CD4-positive, alpha-beta memory T cell (primary cell): ENCODE data around the gene RAB27A. TPM values are rescaled to one million over a fixed set of nuclear protein-coding genes. Genes with fewer than 3 reads are reported as not detected.
A peak's percentile ranks its signal among the peaks of the same experiment; 100 is the strongest.

ENCODE experiments used
- CTCF ChIA-PET: fragments of 350-600 bp; sonication (Branson Sonifier 250); formaldehyde crosslinking; loops from one replicate; lab custom pipeline; 2021; ENCODE audit warnings: inconsistent platforms; ENCODE audit not compliant: partially characterized antibody; lab: Charles Lee
- POLR2A ChIA-PET: fragments of 350-600 bp; sonication (Branson Sonifier 250); formaldehyde crosslinking; loops from one replicate; lab custom pipeline; 2021; ENCODE audit not compliant: partially characterized antibody; lab: Charles Lee
- DNase-seq, 5 donors: peaks; one replicate each; pipeline versions ENCODE4 v3.0.0 to v3.0.0-alpha.2; 2020 to 2022; ENCODE audit warnings: mixed read lengths in 1 of 5
- H3K27ac ChIP-seq: one replicate; pipeline ENCODE4 v1.7.0; 2013; ENCODE audit warnings: low read depth, low read length
- H3K27me3 ChIP-seq: 2 replicates; pipeline ENCODE4 v1.7.0; 2013; ENCODE audit warnings: mild to moderate bottlenecking, low read length, moderate library complexity; ENCODE audit not compliant: insufficient read depth
- H3K36me3 ChIP-seq: 2 replicates; pipeline ENCODE4 v1.7.0; 2013; ENCODE audit warnings: mild to moderate bottlenecking, low read length, moderate library complexity; ENCODE audit not compliant: insufficient read depth
- H3K4me1 ChIP-seq: 2 replicates; pipeline ENCODE4 v1.7.0; 2013; ENCODE audit warnings: mild to moderate bottlenecking, low read length, moderate library complexity; ENCODE audit not compliant: insufficient read depth
- H3K4me3 ChIP-seq, 2 donors: one replicate each; pipeline ENCODE4 v1.7.0; 2013; ENCODE audit warnings: low read length in 2 of 2, mild to moderate bottlenecking in 1 of 2
- H3K9me3 ChIP-seq, 2 donors: one replicate each; pipeline ENCODE4 v1.7.0; 2013; ENCODE audit warnings: low read length in 2 of 2, control low read depth in 1 of 2; ENCODE audit not compliant: control insufficient read depth in 1 of 2
- H3K27ac Mint-ChIP-seq, 7 donors: one replicate each; pipeline ENCODE4 v1.8.0; 2020 to 2021; ENCODE audit warnings: mixed read lengths in 7 of 7, mild to moderate bottlenecking in 6 of 7, inconsistent platforms in 3 of 7, moderate library complexity in 3 of 7
- H3K27me3 Mint-ChIP-seq, 2 donors: one replicate each; pipeline ENCODE4 v1.8.0; 2020 to 2021; ENCODE audit warnings: mixed read lengths in 2 of 2
- H3K36me3 Mint-ChIP-seq, 2 donors: one replicate each; pipeline ENCODE4 v1.8.0; 2020 to 2021; ENCODE audit warnings: mixed read lengths in 2 of 2, inconsistent platforms in 1 of 2, mild to moderate bottlenecking in 1 of 2
- H3K4me1 Mint-ChIP-seq, 4 donors: one replicate each; pipeline ENCODE4 v1.8.0; 2020 to 2021; ENCODE audit warnings: mixed read lengths in 4 of 4, mild to moderate bottlenecking in 1 of 4
- H3K4me3 Mint-ChIP-seq, 8 donors: one replicate each; pipeline ENCODE4 v1.8.0; 2020 to 2021; ENCODE audit warnings: mixed read lengths in 8 of 8, mild to moderate bottlenecking in 7 of 8, moderate library complexity in 6 of 8, inconsistent platforms in 3 of 8
- H3K9me3 Mint-ChIP-seq, 8 donors: one replicate each; pipeline ENCODE4 v1.8.0; 2020 to 2021; ENCODE audit warnings: mixed read lengths in 8 of 8, mild to moderate bottlenecking in 5 of 8, inconsistent platforms in 3 of 8, moderate library complexity in 1 of 8
- intact Hi-C: fragments of 100-400 bp; cut with micrococcal nuclease; formaldehyde crosslinking; loops from one replicate; pipeline ENCODE4 v1.15.1; 2023
- polyA plus RNA-seq, 2 donors: library from polyadenylated mRNA; unstranded; fragments of 300-500 nt; fragmentation: Illumina TruSeq; gene quantifications; one replicate each; pipeline ENCODE4 v1.2.3, GENCODE V29; 2021
- total RNA-seq, 2 experiments: library from RNA; stranded (reverse); gene quantifications; one replicate each; pipeline ENCODE4 v1.2.3, GENCODE V29; 2021

Gene RAB27A
- total and polyA plus RNA-seq, 4 experiments from 2014 or later: 44.6 to 55.7 (median 52.3) TPM

DNA sequence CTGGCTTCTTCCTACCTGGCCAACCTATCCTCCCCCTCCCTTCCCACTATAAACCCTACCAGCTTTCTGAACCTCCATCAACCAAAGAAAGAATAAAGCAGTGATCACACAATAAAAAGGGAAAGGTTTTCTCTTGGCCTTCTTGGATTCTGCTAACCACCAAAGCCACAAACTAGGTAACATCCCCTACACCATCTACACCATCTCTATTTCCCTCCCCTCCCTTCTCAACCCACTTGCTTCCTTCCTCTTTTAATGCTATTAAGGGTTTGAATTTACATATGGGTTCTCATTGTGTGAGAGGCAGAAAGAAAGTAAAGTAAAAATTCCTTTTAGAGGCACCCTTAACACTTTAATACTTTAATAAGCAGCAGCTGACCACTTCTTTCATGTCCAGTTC is 67.0 kb downstream of the RAB27A start:
- Mint-ChIP-seq H3K36me3 (peaks cover 17% of the 10 kb centered on the region in 2 donors), H3K4me3 (peak overlapping the region; percentile 45 to 75 (median 70)), H3K4me1 (peaks cover 42 to 74% (median 58%) of the 10 kb centered on the region in 4 donors), H3K27me3 (no peaks in the 10 kb centered on the region), H3K9me3 (no peaks in the 10 kb centered on the region), H3K27ac (peak overlapping the region; percentile 12 to 77 (median 69))
- intact Hi-C loops: no loop called here
- DNase-seq: peak in 3 of 5 donors; percentile 19 to 37 (median 33)
- no peaks in the 10 kb centered on the region for H3K27me3 ChIP-seq
- H3K36me3 ChIP-seq: peaks cover 3% of the 10 kb centered on the region
- peak overlapping the region; percentile 15 for H3K27ac ChIP-seq
- CTCF ChIA-PET: interaction anchor here (1.1 kb wide), 2 partner anchors 19 to 45 kb away, joined by 4 to 5 read pairs; no protein-coding TSS in a partner anchor
- H3K9me3 ChIP-seq: no peaks in the 10 kb centered on the region
- H3K4me3 ChIP-seq: no peak overlapping the region
- H3K4me1 ChIP-seq: peaks cover 57% of the 10 kb centered on the region
- POLR2A ChIA-PET: interaction anchor here (1.0 to 1.6 kb wide), 3 partner anchors 26 to 46 kb away, joined by 4 to 5 read pairs (median 4); partner anchors contain the start of gene RSL24D1

DNA sequence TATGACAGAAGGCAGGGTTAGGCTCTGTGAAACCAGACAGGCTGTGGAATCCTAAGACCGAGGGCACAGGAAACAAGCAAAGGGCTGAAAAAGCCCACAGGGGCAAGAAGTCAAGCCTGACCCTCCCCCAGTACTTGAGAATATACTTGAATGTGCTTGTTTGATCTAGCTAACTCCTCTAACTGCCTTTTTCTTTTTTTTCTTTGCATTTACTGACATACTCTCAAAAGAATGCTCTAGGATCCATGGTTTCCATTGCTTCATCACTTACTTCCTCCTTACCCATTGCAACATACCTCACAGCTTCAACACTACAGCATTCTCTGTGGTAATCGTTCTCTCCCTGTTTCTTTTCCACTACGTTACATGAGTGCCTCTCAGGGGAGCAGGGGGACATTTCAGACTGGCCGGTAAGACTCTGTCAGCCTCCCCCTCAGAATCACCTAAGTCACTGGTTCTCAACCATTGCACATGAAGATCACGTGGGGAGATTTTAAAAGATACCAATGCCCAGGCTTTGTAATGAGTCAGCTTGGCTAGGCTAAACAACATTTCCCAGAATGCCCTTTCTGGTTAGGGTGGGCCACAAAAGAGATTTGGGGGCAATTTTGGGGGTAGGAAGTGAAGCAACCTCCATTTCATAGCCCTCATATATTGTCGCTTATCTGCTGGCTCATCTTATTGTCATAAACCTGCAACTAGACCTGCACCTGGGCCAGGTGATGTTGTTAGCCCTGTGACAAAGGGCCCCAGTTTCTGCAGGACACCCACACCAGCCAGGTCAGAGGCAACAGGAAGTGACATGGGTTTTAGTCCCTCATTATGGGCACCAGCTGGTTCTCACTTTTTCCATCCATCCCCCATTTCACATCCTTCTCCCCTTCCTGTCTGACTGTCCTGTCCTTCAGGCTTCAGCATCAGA is 68.3 kb downstream of the RAB27A start:
- Mint-ChIP-seq H3K4me3 (peak overlapping the region in 6 of 8 donors; percentile 9 to 75 (median 56)), H3K27ac (peak overlapping the region in 6 of 7 donors; percentile 34 to 77 (median 62)), H3K4me1 (peaks cover 43 to 73% (median 57%) of the 10 kb centered on the region in 4 donors), H3K9me3 (no peaks in the 10 kb centered on the region), H3K36me3 (peaks cover 12% of the 10 kb centered on the region in 2 donors), H3K27me3 (no peaks in the 10 kb centered on the region)
- Histone ChIP-seq H3K9me3 (no peaks in the 10 kb centered on the region), H3K4me1 (peaks cover 57% of the 10 kb centered on the region), H3K4me3 (no peak overlapping the region), H3K36me3 (no peaks in the 10 kb centered on the region), H3K27me3 (no peaks in the 10 kb centered on the region), H3K27ac (no peak overlapping the region)
- intact Hi-C loops: no loop called here
- POLR2A ChIA-PET: interaction anchor here (0.8 to 1.7 kb wide), 9 partner anchors 25 to 98 kb away, joined by 4 to 7 read pairs (median 5); partner anchors contain the start of genes PIGB, PIGBOS1 and RSL24D1
- peak in 1 of 5 donors; percentile 42 for DNase-seq
- CTCF ChIA-PET: interaction anchor here (0.6 to 1.9 kb wide), 7 partner anchors 14 to 219 kb away, joined by 3 to 7 read pairs (median 4); no protein-coding TSS in a partner anchor

DNA sequence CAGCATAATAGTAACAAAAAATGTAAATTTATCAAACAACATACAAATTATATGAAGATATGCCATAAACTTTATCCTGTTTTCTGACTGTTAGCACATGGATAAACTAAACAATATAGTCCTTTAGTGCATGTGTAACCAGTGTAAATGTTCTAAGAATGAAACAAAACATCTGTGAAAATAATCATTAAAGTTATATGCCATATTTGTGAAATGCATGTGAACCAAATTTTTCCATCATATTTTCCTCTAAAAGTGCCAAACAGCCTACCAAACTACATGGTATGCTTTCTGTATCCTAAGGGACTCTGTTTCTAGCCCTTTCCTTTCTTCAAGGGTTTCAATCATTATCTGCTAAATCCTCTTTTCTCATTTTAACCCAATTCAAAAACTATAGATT is 69.0 kb downstream of the RAB27A start:
- no peak overlapping the region for H3K27ac ChIP-seq
- no peak overlapping the region for H3K4me3 ChIP-seq
- no peaks in the 10 kb centered on the region for H3K36me3 ChIP-seq
- peak overlapping the region in 5 of 7 donors; percentile 31 to 77 (median 68) for H3K27ac Mint-ChIP-seq
- peaks cover 12% of the 10 kb centered on the region in 2 donors for H3K36me3 Mint-ChIP-seq
- H3K27me3 ChIP-seq: no peaks in the 10 kb centered on the region
- H3K9me3 ChIP-seq: no peaks in the 10 kb centered on the region
- H3K4me1 Mint-ChIP-seq: peaks cover 41 to 65% (median 53%) of the 10 kb centered on the region in 4 donors
- POLR2A ChIA-PET: interaction anchor here (1.5 to 1.7 kb wide), 3 partner anchors 24 to 67 kb away, joined by 6 to 7 read pairs (median 7); partner anchors contain the start of gene RSL24D1
- no peak for DNase-seq
- no peaks in the 10 kb centered on the region for H3K9me3 Mint-ChIP-seq
- CTCF ChIA-PET: interaction anchor here (0.6 to 1.9 kb wide), 5 partner anchors 14 to 219 kb away, joined by 3 to 7 read pairs (median 4); no protein-coding TSS in a partner anchor
- no peaks in the 10 kb centered on the region for H3K27me3 Mint-ChIP-seq
- peaks cover 55% of the 10 kb centered on the region for H3K4me1 ChIP-seq
- intact Hi-C loops: no loop called here
- H3K4me3 Mint-ChIP-seq: no peak overlapping the region

DNA sequence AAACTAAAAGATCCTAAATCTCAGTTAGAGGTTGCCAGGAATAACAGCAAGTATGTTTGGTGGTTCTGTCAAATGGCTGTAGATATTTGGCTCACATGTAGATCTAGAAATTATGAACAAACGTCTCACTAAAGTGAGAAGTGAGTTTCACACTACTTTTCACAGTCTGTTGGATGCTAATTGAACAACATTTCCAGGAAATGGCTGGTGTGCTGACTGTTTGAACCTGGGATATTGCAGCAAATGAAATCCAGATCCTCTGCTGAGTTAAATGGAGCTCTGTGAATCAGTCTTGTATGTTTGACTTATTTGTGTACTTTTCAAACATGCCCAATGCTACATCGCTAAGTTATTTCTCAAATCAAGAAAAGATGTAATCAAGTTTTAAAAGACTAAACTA is 71.6 kb downstream of the RAB27A start:
- Mint-ChIP-seq H3K9me3 (no peaks in the 10 kb centered on the region), H3K27ac (peak overlapping the region in 3 of 7 donors; percentile 19 to 46 (median 28)), H3K4me1 (peaks cover 25 to 40% (median 34%) of the 10 kb centered on the region in 4 donors), H3K27me3 (no peaks in the 10 kb centered on the region), H3K36me3 (peaks cover 6 to 18% of the 10 kb centered on the region in 2 donors), H3K4me3 (no peak overlapping the region)
- Histone ChIP-seq H3K4me1 (peaks cover 30% of the 10 kb centered on the region), H3K27ac (no peak overlapping the region), H3K27me3 (no peaks in the 10 kb centered on the region), H3K9me3 (no peaks in the 10 kb centered on the region), H3K36me3 (no peaks in the 10 kb centered on the region), H3K4me3 (no peak overlapping the region)
- ChIA-PET POLR2A (interaction anchor here (0.8 to 1.4 kb wide), 5 partner anchors 22 to 73 kb away, joined by 3 to 5 read pairs (median 3); partner anchors contain the start of gene RSL24D1), CTCF (interaction anchor here (0.8 to 6.1 kb wide), 23 partner anchors 10 to 222 kb away, joined by 3 to 159 read pairs (median 6); partner anchors contain the start of genes CCPG1, PIERCE2, PIGB and PIGBOS1)
- no peak for DNase-seq
- intact Hi-C loops: loop anchor here (5.0 kb wide), 1 partner anchor 39 kb away; no protein-coding TSS in a partner anchor

DNA sequence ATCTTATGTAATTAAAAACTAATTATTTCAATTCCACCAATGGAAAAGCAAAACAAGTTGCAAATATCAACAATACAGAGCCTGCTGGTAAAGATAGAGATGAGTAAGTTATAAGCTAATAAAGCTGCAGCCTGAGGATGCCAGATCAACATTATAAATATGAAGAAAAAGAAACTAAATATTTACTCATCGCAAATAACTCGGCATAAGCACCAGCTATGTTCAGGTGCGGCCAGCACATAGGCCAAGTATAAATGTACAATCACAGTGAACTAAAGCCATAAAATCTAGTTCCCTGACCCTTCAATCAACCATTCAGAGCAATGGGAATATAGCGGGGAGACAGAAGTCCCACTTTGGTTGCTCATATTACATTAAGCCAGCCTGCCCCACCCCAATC is 85.1 kb downstream of the RAB27A start:
- Histone ChIP-seq H3K4me1 (no peaks in the 10 kb centered on the region), H3K27ac (no peak overlapping the region), H3K4me3 (no peak overlapping the region), H3K36me3 (peaks cover 13% of the 10 kb centered on the region), H3K27me3 (no peaks in the 10 kb centered on the region), H3K9me3 (no peaks in the 10 kb centered on the region)
- DNase-seq: no peak
- Mint-ChIP-seq H3K9me3 (no peaks in the 10 kb centered on the region), H3K27me3 (no peaks in the 10 kb centered on the region), H3K27ac (no peak overlapping the region), H3K36me3 (peaks cover 14 to 23% of the 10 kb centered on the region in 2 donors), H3K4me1 (peaks cover 0 to 2% (median 0%) of the 10 kb centered on the region in 4 donors), H3K4me3 (no peak overlapping the region)
- ChIA-PET CTCF (interaction anchor here (1.4 kb wide), 1 partner anchor 11 kb away, joined by 4 read pairs; no protein-coding TSS in a partner anchor), POLR2A (interaction anchor here (0.7 kb wide), 1 partner anchor 8 kb away, joined by 3 read pairs; the partner anchor contains the start of gene RSL24D1)
- intact Hi-C loops: no loop called here

DNA sequence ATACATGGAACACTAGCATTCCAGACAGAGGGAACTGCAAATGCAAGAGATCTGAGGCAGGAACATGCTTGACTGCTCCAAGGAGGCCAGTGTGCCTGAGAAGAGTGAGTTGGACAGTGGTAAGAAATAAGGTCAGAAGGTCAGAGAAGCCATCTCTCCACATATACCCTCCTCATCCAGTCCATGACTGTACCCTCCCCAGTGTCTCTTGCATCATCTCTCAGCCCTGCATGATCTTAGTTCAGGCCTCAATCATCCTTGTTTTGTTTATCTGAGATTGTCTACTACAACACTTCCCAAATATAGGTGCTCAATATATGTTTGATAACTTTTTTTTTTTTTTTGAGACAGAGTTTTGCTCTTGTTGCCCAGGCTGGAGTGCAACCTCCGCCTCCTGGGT is 87.4 kb downstream of the RAB27A start:
- peaks cover 14 to 18% of the 10 kb centered on the region in 2 donors for H3K36me3 Mint-ChIP-seq
- Histone ChIP-seq H3K4me3 (no peak overlapping the region), H3K27ac (no peak overlapping the region), H3K27me3 (no peaks in the 10 kb centered on the region), H3K9me3 (no peaks in the 10 kb centered on the region), H3K4me1 (peaks cover 11% of the 10 kb centered on the region), H3K36me3 (peaks cover 13% of the 10 kb centered on the region)
- intact Hi-C loops: no loop called here
- H3K9me3 Mint-ChIP-seq: peaks cover 0 to 4% (median 0%) of the 10 kb centered on the region in 8 donors
- peak overlapping the region in 1 of 7 donors; percentile 6 for H3K27ac Mint-ChIP-seq
- no peak for DNase-seq
- CTCF ChIA-PET: interaction anchor here (1.2 kb wide), 1 partner anchor 206 kb away, joined by 4 read pairs; the partner anchor contains the start of genes CCPG1 and PIERCE2
- H3K4me1 Mint-ChIP-seq: peaks cover 0 to 6% (median 3%) of the 10 kb centered on the region in 4 donors
- H3K4me3 Mint-ChIP-seq: no peak overlapping the region
- H3K27me3 Mint-ChIP-seq: no peaks in the 10 kb centered on the region
- POLR2A ChIA-PET: no interaction called here
